HepG2 (cell line): Measurements from ENCODE around the gene PDIA4. TPM values are rescaled to one million over a fixed set of nuclear protein-coding genes. Genes with fewer than 3 reads are reported as not detected.

ENCODE experiments used
- ATAC-seq: fragments of 200-7000 bp; cut with Tn5 transposase; 3 replicates; pipeline ENCODE4 v1.9.1; 2020; ENCODE audit warnings: mild to moderate bottlenecking, moderate library complexity
- BruUV-seq: library from RNA; stranded (reverse); fragments of 400-500 nt; replicated peaks from 2 replicates; lab custom pipeline; 2021; lab: Mats Ljungman, UMichigan
- CTCF ChIA-PET: fragments of 300-600 bp; formaldehyde crosslinking; extraction: SDS; loops from one replicate; lab custom pipeline; 2021; ENCODE audit warnings: low total read pairs, inconsistent platforms, low intra/inter-chr PET ratio; lab: Yijun Ruan, JAX
- POLR2A ChIA-PET: fragments of 350-600 bp; sonication (Branson Sonifier 250); formaldehyde crosslinking; loops from one replicate; lab custom pipeline; 2020; ENCODE audit warnings: antibody characterized with exemption, inconsistent platforms; lab: Yijun Ruan, JAX
- DNase-seq: peaks from one replicate; pipeline ENCODE4 v3.0.0-alpha.2; 2015; ENCODE audit warnings: low spot score
- FAIRE-seq: peaks from 3 replicates; lab custom pipeline; 2011; peaks lifted over from hg19 to GRCh38; lab: Jason Lieb, UNC
- H2AFZ ChIP-seq: one replicate; pipeline ENCODE4 v1.6.1; 2011; ENCODE audit warnings: low read length, inconsistent platforms
- H3K27ac ChIP-seq: fragments of 300-600 bp; 3 replicates; pipeline ENCODE4 v1.8.0; 2011; ENCODE audit warnings: mixed run types, mild to moderate bottlenecking, mixed read lengths, low read length, inconsistent platforms; ENCODE audit not compliant: insufficient read depth; ENCODE audit errors: extremely low read length
- H3K27me3 ChIP-seq, 2 experiments: fragments of 200-600 bp in 1 of 2; 2 replicates in 1 of 2; 3 replicates in 1 of 2; pipeline versions ENCODE4 v1.6.0 to v1.8.0; 2011; ENCODE audit warnings: low read length in 2 of 2, mild to moderate bottlenecking in 2 of 2, moderate library complexity in 2 of 2, inconsistent platforms in 1 of 2; ENCODE audit not compliant: insufficient read depth in 2 of 2, control insufficient read depth in 1 of 2
- H3K36me3 ChIP-seq, 2 experiments: fragments of 200-600 bp in 1 of 2; replicated peaks in 1 of 2; 2 replicates in 1 of 2; 3 replicates in 1 of 2; pipeline versions ENCODE4 v1.5.1 to v1.8.0; 2011; ENCODE audit warnings: low read length in 2 of 2, inconsistent platforms in 1 of 2; ENCODE audit not compliant: insufficient read depth in 2 of 2, control insufficient read depth in 1 of 2
- H3K4me1 ChIP-seq: 2 replicates; pipeline ENCODE4 v1.5.1; 2012; ENCODE audit warnings: low read length, inconsistent platforms; ENCODE audit not compliant: insufficient read depth
- H3K4me2 ChIP-seq: 2 replicates; pipeline ENCODE4 v1.6.0; 2011; ENCODE audit warnings: low read depth, low read length, inconsistent platforms
- H3K4me3 ChIP-seq, 3 experiments: fragments of 200-600 bp in 1 of 3; sonication (generic), shearing (Covaris generic) in 1 of 3; replicated peaks in 1 of 3; 2 replicates each; pipeline ENCODE4 v1.5.1; 2011 to 2016; ENCODE audit warnings: low read length in 3 of 3, inconsistent platforms in 2 of 3, low read depth in 2 of 3, mild to moderate bottlenecking in 2 of 3, control low read depth in 1 of 3, mixed read lengths in 1 of 3; ENCODE audit not compliant: insufficient read depth in 1 of 3
- H3K79me2 ChIP-seq: one replicate; pipeline ENCODE4 v1.6.1; 2011; ENCODE audit warnings: low read length, inconsistent platforms; ENCODE audit not compliant: insufficient read depth
- H3K9ac ChIP-seq: 2 replicates; pipeline ENCODE4 v1.6.0; 2011; ENCODE audit warnings: mild to moderate bottlenecking, low read depth, low read length, inconsistent platforms; ENCODE audit not compliant: insufficient read depth
- H3K9me3 ChIP-seq: 2 replicates; pipeline ENCODE4 v1.5.1; 2012; ENCODE audit warnings: mild to moderate bottlenecking, low read length
- H4K20me1 ChIP-seq: 2 replicates; pipeline ENCODE4 v1.6.0; 2011; ENCODE audit warnings: inconsistent platforms, mild to moderate bottlenecking, low read length, moderate library complexity; ENCODE audit not compliant: insufficient read depth
- AGO1 ChIP-seq: fragments of 200-400 bp; formaldehyde crosslinking; IDR thresholded peaks from 2 replicates; pipeline ENCODE4 v1.6.1; 2017; ENCODE audit warnings: mild to moderate bottlenecking, low read depth, low read length, moderate library complexity; ENCODE audit not compliant: poor library complexity, severe bottlenecking
- EED ChIP-seq: sonication (generic); formaldehyde crosslinking; IDR thresholded peaks from 2 replicates; pipeline ENCODE4 v1.5.0; 2020; ENCODE audit warnings: mild to moderate bottlenecking, missing genetic modification reagents
- GTF3A ChIP-seq: sonication (generic); formaldehyde crosslinking; conservative IDR thresholded peaks from 2 replicates; pipeline ENCODE4 v1.4.0; 2020; ENCODE audit warnings: mild to moderate bottlenecking, missing genetic modification reagents
- HMGA1 ChIP-seq: sonication (generic); formaldehyde crosslinking; conservative IDR thresholded peaks from 2 replicates; pipeline ENCODE4 v1.4.0; 2020; ENCODE audit warnings: missing genetic modification reagents
- JUND ChIP-seq: sonication (generic); formaldehyde crosslinking; IDR thresholded peaks from 2 replicates; pipeline ENCODE4 v1.8.0; 2022; ENCODE audit warnings: mild to moderate bottlenecking, missing genetic modification reagents
- NFE2L2 ChIP-seq: fragments of 150-350 bp; IDR thresholded peaks from 2 replicates; pipeline ENCODE4 v1.6.1; 2014; ENCODE audit warnings: low read length
- NR2C2 ChIP-seq: sonication (generic); formaldehyde crosslinking; IDR thresholded peaks from 2 replicates; pipeline ENCODE4 v1.4.0; 2020; ENCODE audit warnings: missing genetic modification reagents, mild to moderate bottlenecking, moderate library complexity, borderline replicate concordance
- PAF1 ChIP-seq: IDR thresholded peaks from 2 replicates; pipeline ENCODE4 v1.6.1; 2016; ENCODE audit warnings: missing genetic modification reagents, missing compliant biosample characterization
- PAWR ChIP-seq: sonication (generic); formaldehyde crosslinking; IDR thresholded peaks from 2 replicates; pipeline ENCODE4 v1.4.0; 2020; ENCODE audit warnings: missing genetic modification reagents, mild to moderate bottlenecking, borderline replicate concordance
- RELA ChIP-seq: sonication (generic); formaldehyde crosslinking; IDR thresholded peaks from 2 replicates; pipeline ENCODE4 v1.4.0; 2020; ENCODE audit warnings: missing genetic modification reagents
- ZEB1 ChIP-seq: IDR thresholded peaks from 2 replicates; pipeline ENCODE4 v1.6.1; 2012; ENCODE audit warnings: mild to moderate bottlenecking, low read depth, inconsistent platforms; ENCODE audit not compliant: insufficient replicate concordance
- ZNF749 ChIP-seq: sonication (generic); formaldehyde crosslinking; IDR thresholded peaks from 2 replicates; pipeline ENCODE4 v1.8.0; 2022; ENCODE audit warnings: mild to moderate bottlenecking, missing genetic modification reagents, moderate library complexity, borderline replicate concordance
- ZNF782 ChIP-seq: sonication (generic); formaldehyde crosslinking; IDR thresholded peaks from 2 replicates; pipeline ENCODE4 v1.4.0; 2020; ENCODE audit warnings: missing genetic modification reagents, mild to moderate bottlenecking, borderline replicate concordance
- ZSCAN12 ChIP-seq: sonication (generic); formaldehyde crosslinking; IDR thresholded peaks from 2 replicates; pipeline ENCODE4 v1.9.0; 2021; ENCODE audit warnings: mild to moderate bottlenecking, missing genetic modification reagents
- WGBS: methylation state at CpG from one replicate; pipeline ENCODE4 v1.1.6; 2017; ENCODE audit warnings: low lambda C conversion rate; 5-methylcytosine and 5-hydroxymethylcytosine counted together
- in situ Hi-C: cut with HindIII; loops from 2 replicates; pipeline ENCODE4 v1.10.0; 2017; ENCODE audit warnings: low pct_unique_long_range_greater_than_20kb; ENCODE audit not compliant: extremely low pct_ligation_motif_present
- intact Hi-C: fragments of 100-400 bp; cut with micrococcal nuclease; formaldehyde crosslinking; loops from one replicate; pipeline ENCODE4 v1.10.0; 2022; ENCODE audit not compliant: unreplicated experiment
- polyA plus RNA-seq, 8 experiments: library from polyadenylated mRNA; depleted of rRNA in 3 of 8; stranded (reverse) in 7 of 8; unstranded in 1 of 8; fragments of >200 nt; fragmentation: Illumina TruSeq in 4 of 8; extraction: Trizol in 4 of 8; gene quantifications; 2 replicates each; pipeline versions ENCODE4 v1.2.1 to v1.2.3, GENCODE V29; 2011 to 2016; ENCODE audit warnings: low read depth in 4 of 8, missing spikeins in 1 of 8, mixed read lengths in 1 of 8; ENCODE audit not compliant: insufficient read depth in 1 of 8
- total RNA-seq, 5 experiments: library from RNA; depleted of rRNA; stranded (reverse); fragments of >200 nt; fragmentation: Illumina TruSeq; extraction: Trizol; gene quantifications; 2 replicates each; pipeline ENCODE4 v1.2.3, GENCODE V29; 2016; ENCODE audit warnings: low read depth in 1 of 5
- TF ChIP-seq, protein P1 (sequence below): sonication (generic); formaldehyde crosslinking; IDR thresholded peaks from 2 replicates; pipeline ENCODE4 v1.5.0; 2020; ENCODE audit warnings: mild to moderate bottlenecking, missing genetic modification reagents, moderate library complexity
- TF ChIP-seq, protein P2 (sequence below): sonication (generic); formaldehyde crosslinking; IDR thresholded peaks from 2 replicates; pipeline ENCODE4 v1.4.0; 2020; ENCODE audit warnings: mild to moderate bottlenecking, missing genetic modification reagents
- TF ChIP-seq, protein P3 (sequence below): sonication (generic); formaldehyde crosslinking; conservative IDR thresholded peaks from 2 replicates; pipeline ENCODE4 v1.5.0; 2020; ENCODE audit warnings: missing genetic modification reagents
- TF ChIP-seq, protein P4 (sequence below): sonication (generic); formaldehyde crosslinking; IDR thresholded peaks from 2 replicates; pipeline ENCODE4 v1.4.0; 2020; ENCODE audit warnings: mild to moderate bottlenecking, missing genetic modification reagents

The PDIA4 gene
- total and polyA plus RNA-seq, 2 of the 13 experiments (the other 11 are each of a cell fraction or from before 2014, with no cell fraction given) = 278 to 402 TPM

DNA sequence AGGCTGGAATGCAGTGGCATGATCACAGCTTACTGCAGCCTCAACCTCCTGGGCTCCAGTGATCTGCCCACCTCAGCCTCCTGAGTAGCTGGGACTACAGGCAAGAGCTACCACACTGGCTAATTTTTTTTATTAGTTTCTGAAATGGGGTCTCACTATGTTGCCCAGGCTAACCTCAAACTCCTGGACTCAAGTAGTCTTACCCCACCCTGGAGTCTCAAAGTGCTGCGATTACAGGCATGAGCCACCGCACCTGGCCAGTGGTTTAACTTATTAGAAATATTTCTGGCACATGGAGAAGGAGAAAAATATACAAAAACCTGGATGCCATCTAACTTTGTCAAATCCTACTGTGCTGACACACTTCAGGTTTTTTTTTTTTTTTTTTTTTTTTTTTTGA, 47.0 kb upstream of the PDIA4 start:
- H3K9ac ChIP-seq = no peak overlapping the region
- WGBS = 100% methylated on average over 2 of the region's 2 CpGs
- DNase-seq = no peak
- no peak overlapping the region for H2AFZ ChIP-seq
- H3K4me2 ChIP-seq = no peak overlapping the region
- POLR2A ChIA-PET = no interaction called here
- no peak for TF ChIP-seq ZNF782 (CRISPR knock-in tag)
- TF ChIP-seq PAWR (CRISPR knock-in tag) = no peak
- TF ChIP-seq ZNF749 (CRISPR knock-in tag) = no peak
- no peak for TF ChIP-seq JUND
- TF ChIP-seq, protein P1, sequence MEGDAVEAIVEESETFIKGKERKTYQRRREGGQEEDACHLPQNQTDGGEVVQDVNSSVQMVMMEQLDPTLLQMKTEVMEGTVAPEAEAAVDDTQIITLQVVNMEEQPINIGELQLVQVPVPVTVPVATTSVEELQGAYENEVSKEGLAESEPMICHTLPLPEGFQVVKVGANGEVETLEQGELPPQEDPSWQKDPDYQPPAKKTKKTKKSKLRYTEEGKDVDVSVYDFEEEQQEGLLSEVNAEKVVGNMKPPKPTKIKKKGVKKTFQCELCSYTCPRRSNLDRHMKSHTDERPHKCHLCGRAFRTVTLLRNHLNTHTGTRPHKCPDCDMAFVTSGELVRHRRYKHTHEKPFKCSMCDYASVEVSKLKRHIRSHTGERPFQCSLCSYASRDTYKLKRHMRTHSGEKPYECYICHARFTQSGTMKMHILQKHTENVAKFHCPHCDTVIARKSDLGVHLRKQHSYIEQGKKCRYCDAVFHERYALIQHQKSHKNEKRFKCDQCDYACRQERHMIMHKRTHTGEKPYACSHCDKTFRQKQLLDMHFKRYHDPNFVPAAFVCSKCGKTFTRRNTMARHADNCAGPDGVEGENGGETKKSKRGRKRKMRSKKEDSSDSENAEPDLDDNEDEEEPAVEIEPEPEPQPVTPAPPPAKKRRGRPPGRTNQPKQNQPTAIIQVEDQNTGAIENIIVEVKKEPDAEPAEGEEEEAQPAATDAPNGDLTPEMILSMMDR (CRISPR knock-in tag) = no peak
- no peak for TF ChIP-seq AGO1
- TF ChIP-seq, protein P2, sequence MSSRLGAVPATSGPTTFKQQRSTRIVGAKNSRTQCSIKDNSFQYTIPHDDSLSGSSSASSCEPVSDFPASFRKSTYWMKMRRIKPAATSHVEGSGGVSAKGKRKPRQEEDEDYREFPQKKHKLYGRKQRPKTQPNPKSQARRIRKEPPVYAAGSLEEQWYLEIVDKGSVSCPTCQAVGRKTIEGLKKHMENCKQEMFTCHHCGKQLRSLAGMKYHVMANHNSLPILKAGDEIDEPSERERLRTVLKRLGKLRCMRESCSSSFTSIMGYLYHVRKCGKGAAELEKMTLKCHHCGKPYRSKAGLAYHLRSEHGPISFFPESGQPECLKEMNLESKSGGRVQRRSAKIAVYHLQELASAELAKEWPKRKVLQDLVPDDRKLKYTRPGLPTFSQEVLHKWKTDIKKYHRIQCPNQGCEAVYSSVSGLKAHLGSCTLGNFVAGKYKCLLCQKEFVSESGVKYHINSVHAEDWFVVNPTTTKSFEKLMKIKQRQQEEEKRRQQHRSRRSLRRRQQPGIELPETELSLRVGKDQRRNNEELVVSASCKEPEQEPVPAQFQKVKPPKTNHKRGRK (CRISPR knock-in tag) = no peak
- no peak for TF ChIP-seq HMGA1 (CRISPR knock-in tag)
- no peak for TF ChIP-seq EED
- no peak for TF ChIP-seq NR2C2
- TF ChIP-seq, protein P3, sequence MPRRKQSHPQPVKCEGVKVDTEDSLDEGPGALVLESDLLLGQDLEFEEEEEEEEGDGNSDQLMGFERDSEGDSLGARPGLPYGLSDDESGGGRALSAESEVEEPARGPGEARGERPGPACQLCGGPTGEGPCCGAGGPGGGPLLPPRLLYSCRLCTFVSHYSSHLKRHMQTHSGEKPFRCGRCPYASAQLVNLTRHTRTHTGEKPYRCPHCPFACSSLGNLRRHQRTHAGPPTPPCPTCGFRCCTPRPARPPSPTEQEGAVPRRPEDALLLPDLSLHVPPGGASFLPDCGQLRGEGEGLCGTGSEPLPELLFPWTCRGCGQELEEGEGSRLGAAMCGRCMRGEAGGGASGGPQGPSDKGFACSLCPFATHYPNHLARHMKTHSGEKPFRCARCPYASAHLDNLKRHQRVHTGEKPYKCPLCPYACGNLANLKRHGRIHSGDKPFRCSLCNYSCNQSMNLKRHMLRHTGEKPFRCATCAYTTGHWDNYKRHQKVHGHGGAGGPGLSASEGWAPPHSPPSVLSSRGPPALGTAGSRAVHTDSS (CRISPR knock-in tag) = no peak
- no peak for TF ChIP-seq ZSCAN12 (CRISPR knock-in tag)
- TF ChIP-seq RELA = no peak
- TF ChIP-seq, protein P4, sequence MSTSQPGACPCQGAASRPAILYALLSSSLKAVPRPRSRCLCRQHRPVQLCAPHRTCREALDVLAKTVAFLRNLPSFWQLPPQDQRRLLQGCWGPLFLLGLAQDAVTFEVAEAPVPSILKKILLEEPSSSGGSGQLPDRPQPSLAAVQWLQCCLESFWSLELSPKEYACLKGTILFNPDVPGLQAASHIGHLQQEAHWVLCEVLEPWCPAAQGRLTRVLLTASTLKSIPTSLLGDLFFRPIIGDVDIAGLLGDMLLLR (CRISPR knock-in tag) = no peak
- TF ChIP-seq ZEB1 = no peak
- TF ChIP-seq GTF3A (CRISPR knock-in tag) = no peak
- TF ChIP-seq PAF1 (CRISPR knock-in tag) = no peak
- no peak for TF ChIP-seq NFE2L2
- no peaks in the 10 kb centered on the region for H4K20me1 ChIP-seq
- no peaks in the 10 kb centered on the region for H3K27me3 ChIP-seq
- in situ Hi-C loops = no loop called here
- intact Hi-C loops = no loop called here
- CTCF ChIA-PET = no interaction called here
- no peak overlapping the region for H3K27ac ChIP-seq
- no TSS peak for BruUV-seq
- H3K36me3 ChIP-seq = peaks cover 11 to 22% of the 10 kb centered on the region in 2 experiments
- no peak overlapping the region for H3K4me3 ChIP-seq
- ATAC-seq = no peak
- no peaks in the 10 kb centered on the region for H3K4me1 ChIP-seq
- no peak for FAIRE-seq
- H3K79me2 ChIP-seq = no peaks in the 10 kb centered on the region
- no peaks in the 10 kb centered on the region for H3K9me3 ChIP-seq
